Activated CD8-positive, alpha-beta T cell treated with anti-CD3 and anti-CD28 coated beads for 36 hours (primary cell): ENCODE measurements around the gene LHX1. TPM values are rescaled to one million over a fixed set of nuclear protein-coding genes. Genes with fewer than 3 reads are reported as not detected.
A peak's percentile ranks its signal among the peaks of the same experiment; 100 is the strongest.

ENCODE experiments used
- ATAC-seq: fragments of 200-7000 bp; cut with Tn5 transposase; one replicate; pipeline ENCODE4 v1.10.0; 2021; ENCODE audit warnings: mild to moderate bottlenecking, moderate library complexity
- CTCF ChIA-PET: fragments of 350-600 bp; sonication (Branson Sonifier 250); formaldehyde crosslinking; loops from one replicate; lab custom pipeline; 2021; ENCODE audit warnings: antibody characterized with exemption; lab: Charles Lee
- POLR2A ChIA-PET: fragments of 350-600 bp; sonication (Branson Sonifier 250); formaldehyde crosslinking; loops from one replicate; lab custom pipeline; 2021; ENCODE audit warnings: antibody characterized with exemption; lab: Charles Lee
- DNase-seq: peaks from one replicate; pipeline ENCODE4 v3.0.0-alpha.2; 2020
- H3K27ac Mint-ChIP-seq: one replicate; pipeline ENCODE4 v1.8.0; 2021; ENCODE audit warnings: mild to moderate bottlenecking, mixed read lengths
- H3K27me3 Mint-ChIP-seq: one replicate; pipeline ENCODE4 v1.8.0; 2021; ENCODE audit warnings: mixed read lengths
- H3K36me3 Mint-ChIP-seq: one replicate; pipeline ENCODE4 v1.8.0; 2021; ENCODE audit warnings: low read depth, mixed read lengths
- H3K4me1 Mint-ChIP-seq: one replicate; pipeline ENCODE4 v1.8.0; 2021; ENCODE audit warnings: low read depth, mixed read lengths
- H3K4me3 Mint-ChIP-seq: one replicate; pipeline ENCODE4 v1.8.0; 2021; ENCODE audit warnings: mild to moderate bottlenecking, moderate library complexity, mixed read lengths
- H3K9me3 Mint-ChIP-seq: one replicate; pipeline ENCODE4 v1.8.0; 2021; ENCODE audit warnings: mixed read lengths
- intact Hi-C: fragments of 100-400 bp; cut with micrococcal nuclease; formaldehyde crosslinking; loops from one replicate; pipeline ENCODE4 v1.10.0; 2022
- total RNA-seq, 2 experiments: library from RNA; stranded (reverse); gene quantifications; one replicate each; pipeline ENCODE4 v1.2.3, GENCODE V29; 2021
- TF ChIP-seq, protein P1 (sequence below): fragments of 200-600 bp; IDR thresholded peaks from one replicate; pipeline ENCODE4 v1.8.0; 2022; ENCODE audit warnings: antibody characterized with exemption, mild to moderate bottlenecking

LHX1 gene
- total RNA-seq, 2 experiments from 2014 or later: not detected

DNA sequence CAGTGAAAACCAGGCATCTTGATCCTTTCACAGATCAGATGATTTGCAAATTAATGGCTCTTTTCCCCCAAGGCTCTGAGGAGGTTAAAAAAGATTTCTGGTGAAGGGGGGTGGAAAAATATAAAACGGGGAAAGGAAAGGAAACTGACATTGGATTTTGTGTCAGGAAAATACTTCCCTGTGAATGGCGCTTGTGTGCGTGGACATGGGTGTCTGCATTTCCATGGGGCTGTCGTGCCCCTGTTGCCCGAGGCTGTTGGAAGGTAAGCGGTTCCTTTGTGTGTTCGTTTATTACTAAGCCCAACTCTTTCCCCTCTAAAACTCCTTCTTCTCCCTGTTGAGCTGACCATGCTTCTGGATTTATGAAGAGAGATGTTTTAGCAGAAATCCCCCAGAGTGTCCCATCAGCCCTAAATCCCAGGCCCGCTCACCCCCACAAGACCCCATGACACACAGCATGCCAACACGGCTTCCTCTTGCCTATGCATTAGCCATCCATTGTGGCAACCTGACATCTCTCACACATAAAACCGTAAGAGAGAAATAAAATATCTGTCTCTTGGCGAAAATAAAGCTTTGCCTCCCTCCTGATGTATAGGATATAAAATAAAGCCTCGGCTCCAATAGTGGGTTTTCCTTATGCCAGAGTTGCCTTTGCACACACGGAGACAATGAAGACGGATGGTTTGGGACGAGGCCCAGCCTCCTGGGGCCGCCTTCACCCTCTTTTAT lies 7.3 kb upstream of the LHX1 start:
- Mint-ChIP-seq H3K36me3 (no peaks in the 10 kb centered on the region), H3K9me3 (no peaks in the 10 kb centered on the region), H3K27me3 (peaks cover 75% of the 10 kb centered on the region), H3K27ac (no peak overlapping the region), H3K4me3 (no peak overlapping the region), H3K4me1 (peaks cover 38% of the 10 kb centered on the region)
- TF ChIP-seq, protein P1, sequence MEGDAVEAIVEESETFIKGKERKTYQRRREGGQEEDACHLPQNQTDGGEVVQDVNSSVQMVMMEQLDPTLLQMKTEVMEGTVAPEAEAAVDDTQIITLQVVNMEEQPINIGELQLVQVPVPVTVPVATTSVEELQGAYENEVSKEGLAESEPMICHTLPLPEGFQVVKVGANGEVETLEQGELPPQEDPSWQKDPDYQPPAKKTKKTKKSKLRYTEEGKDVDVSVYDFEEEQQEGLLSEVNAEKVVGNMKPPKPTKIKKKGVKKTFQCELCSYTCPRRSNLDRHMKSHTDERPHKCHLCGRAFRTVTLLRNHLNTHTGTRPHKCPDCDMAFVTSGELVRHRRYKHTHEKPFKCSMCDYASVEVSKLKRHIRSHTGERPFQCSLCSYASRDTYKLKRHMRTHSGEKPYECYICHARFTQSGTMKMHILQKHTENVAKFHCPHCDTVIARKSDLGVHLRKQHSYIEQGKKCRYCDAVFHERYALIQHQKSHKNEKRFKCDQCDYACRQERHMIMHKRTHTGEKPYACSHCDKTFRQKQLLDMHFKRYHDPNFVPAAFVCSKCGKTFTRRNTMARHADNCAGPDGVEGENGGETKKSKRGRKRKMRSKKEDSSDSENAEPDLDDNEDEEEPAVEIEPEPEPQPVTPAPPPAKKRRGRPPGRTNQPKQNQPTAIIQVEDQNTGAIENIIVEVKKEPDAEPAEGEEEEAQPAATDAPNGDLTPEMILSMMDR: no peak
- CTCF ChIA-PET: no interaction called here
- DNase-seq: no peak
- intact Hi-C loops: loop anchor here (10.0 kb wide), 1 partner anchor 205 kb away; no protein-coding TSS in a partner anchor
- POLR2A ChIA-PET: interaction anchor here (1.1 kb wide), 1 partner anchor 19 kb away, joined by 7 read pairs; the partner anchor contains the start of gene AATF
- no peak for ATAC-seq

DNA sequence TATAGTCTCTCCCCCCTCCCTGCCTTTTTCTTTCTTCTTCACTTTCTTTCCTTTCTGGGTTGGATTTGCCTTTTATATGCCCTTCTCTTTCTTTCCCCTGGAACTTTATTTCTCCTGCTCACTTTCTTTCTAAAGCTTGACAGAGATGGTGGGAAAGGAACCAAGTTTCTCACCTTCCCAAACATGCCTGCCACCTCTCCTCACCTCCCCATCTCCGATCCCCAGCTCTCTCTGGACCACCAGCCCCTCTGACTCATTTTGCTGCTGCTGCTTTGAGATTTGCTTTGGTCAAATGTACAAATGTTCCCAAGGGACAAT lies 6.7 kb upstream of the LHX1 start:
- Mint-ChIP-seq H3K36me3 (no peaks in the 10 kb centered on the region), H3K9me3 (no peaks in the 10 kb centered on the region), H3K27ac (no peak overlapping the region), H3K4me1 (peaks cover 43% of the 10 kb centered on the region), H3K4me3 (no peak overlapping the region), H3K27me3 (peaks cover 81% of the 10 kb centered on the region)
- intact Hi-C loops: loop anchor here (10.0 kb wide), 1 partner anchor 206 kb away; no protein-coding TSS in a partner anchor
- ChIA-PET POLR2A (interaction anchor here (1.1 kb wide), 1 partner anchor 18 kb away, joined by 7 read pairs; the partner anchor contains the start of gene AATF), CTCF (no interaction called here)
- ATAC-seq (no peak), DNase-seq (no peak)
- TF ChIP-seq, protein P1: no peak

DNA sequence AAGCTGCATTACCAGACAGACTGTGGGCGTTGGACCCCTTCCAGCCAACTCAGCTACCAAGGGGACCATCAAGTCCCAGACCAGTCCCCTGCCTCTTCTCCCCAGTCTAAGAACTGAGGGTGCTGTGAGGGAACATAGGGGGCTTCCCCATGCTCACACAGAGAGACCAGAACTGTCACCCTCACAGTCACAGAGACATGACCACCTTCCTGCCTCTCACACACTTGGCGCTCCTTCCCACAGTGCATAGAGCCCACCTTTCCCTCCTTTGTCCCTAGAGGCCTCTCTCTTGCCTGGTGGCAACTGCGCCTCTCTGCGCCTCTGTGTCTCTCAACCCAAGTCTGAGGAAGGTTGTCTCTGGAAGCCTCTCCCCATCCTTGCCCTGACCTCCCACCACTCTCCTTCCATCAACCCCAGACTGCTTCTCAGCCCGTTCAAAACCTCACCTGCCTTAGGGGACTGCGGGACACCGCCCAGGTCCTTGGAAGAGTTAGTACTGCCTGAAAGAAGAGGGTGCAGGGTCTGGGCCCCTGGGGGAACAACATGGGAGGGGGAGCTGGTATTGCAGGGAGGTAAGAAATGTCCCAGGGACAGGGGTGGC lies 6.1 kb upstream of the LHX1 start:
- Mint-ChIP-seq H3K27me3 (peaks cover 86% of the 10 kb centered on the region), H3K4me1 (peaks cover 47% of the 10 kb centered on the region), H3K9me3 (no peaks in the 10 kb centered on the region), H3K27ac (no peak overlapping the region), H3K4me3 (no peak overlapping the region), H3K36me3 (no peaks in the 10 kb centered on the region)
- POLR2A ChIA-PET: interaction anchor here (1.1 kb wide), 1 partner anchor 18 kb away, joined by 7 read pairs; the partner anchor contains the start of gene AATF
- DNase-seq (no peak), ATAC-seq (no peak)
- TF ChIP-seq, protein P1: no peak
- CTCF ChIA-PET: no interaction called here
- intact Hi-C loops: loop anchor here (10.0 kb wide), 1 partner anchor 206 kb away; no protein-coding TSS in a partner anchor

DNA sequence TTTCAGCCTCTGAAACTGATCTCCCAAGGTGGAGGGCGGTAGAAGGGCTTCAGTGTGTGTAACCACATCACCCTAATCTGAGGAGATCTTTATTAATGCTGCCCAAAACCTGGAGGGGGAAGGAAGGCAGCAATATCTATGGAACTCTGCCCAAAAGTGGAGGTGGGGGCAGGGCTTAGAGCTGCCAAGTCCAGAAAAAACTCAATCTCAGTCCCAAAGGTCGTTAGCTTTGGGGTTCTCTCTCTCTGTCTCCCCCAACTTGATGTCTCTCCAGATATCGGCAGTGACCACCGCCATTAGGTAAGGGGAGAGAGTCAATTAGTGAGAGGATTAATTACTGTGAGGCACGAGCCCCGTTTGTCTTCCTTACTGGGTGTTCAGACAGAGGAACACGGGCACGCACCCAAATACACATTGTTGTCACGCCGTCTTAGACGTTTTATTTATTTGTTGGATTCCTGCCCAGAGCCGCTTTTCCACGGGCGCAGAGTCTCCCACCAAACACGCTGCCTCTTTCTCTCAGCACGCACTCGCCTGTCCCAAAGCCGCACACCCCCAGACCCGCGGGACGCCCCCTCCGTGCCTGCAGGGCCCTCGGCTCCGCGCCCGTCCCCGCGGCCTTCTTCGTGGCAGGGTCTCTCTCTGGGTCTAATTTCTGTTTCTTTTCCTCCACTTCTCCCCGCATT lies 5.4 kb upstream of the LHX1 start:
- ATAC-seq (no peak), DNase-seq (no peak)
- intact Hi-C loops: loop anchor here (10.0 kb wide), 1 partner anchor 207 kb away; no protein-coding TSS in a partner anchor
- Mint-ChIP-seq H3K9me3 (no peaks in the 10 kb centered on the region), H3K27me3 (peaks cover 87% of the 10 kb centered on the region), H3K4me3 (peak overlapping the region; percentile 36), H3K27ac (no peak overlapping the region), H3K4me1 (peaks cover 52% of the 10 kb centered on the region), H3K36me3 (no peaks in the 10 kb centered on the region)
- ChIA-PET CTCF (no interaction called here), POLR2A (interaction anchor here (1.2 kb wide), 1 partner anchor 12 kb away, joined by 3 read pairs; no protein-coding TSS in a partner anchor)
- TF ChIP-seq, protein P1: no peak
